ENCODE data around the gene IL18BP.
A peak's percentile ranks its signal among the peaks of the same experiment; 100 is the strongest.

IL18BP gene

GRCh38 chr11:72041364-72042063 lies 42.8 kb downstream of the IL18BP start (continued):
- TF ChIP-seq REST (tag by site-specific recombination; IDR thresholded peaks at IDR 0.05) (0 out of 2 replicates have a peak, but pooled peaks have one; percentile 8), BCL6B (tag by site-specific recombination; IDR thresholded peaks at IDR 0.05) (no peak), PATZ1 (tag by site-specific recombination; IDR thresholded peaks at IDR 0.05) (peak; percentile 69), HIC1 (tag by site-specific recombination; IDR thresholded peaks at IDR 0.05) (peak; percentile 66), SP2 (tag by site-specific recombination; IDR thresholded peaks at IDR 0.05) (peak; percentile 15; the same call in 1 of the 2 replicates), ZNF558 (tag by site-specific recombination; IDR thresholded peaks at IDR 0.05) (peak; percentile 45; the same call in 1 of the 2 replicates), SP3 (tag by site-specific recombination; IDR thresholded peaks at IDR 0.05) (0 out of 2 replicates have a peak, but pooled peaks have one; percentile 42), KLF8 (tag by site-specific recombination; IDR thresholded peaks at IDR 0.05) (0 out of 2 replicates have a peak, but pooled peaks have one; percentile 13), FEZF1 (tag by site-specific recombination; IDR thresholded peaks at IDR 0.05) (peak; percentile 54; the same call in 1 of the 2 replicates), ZNF501 (tag by site-specific recombination; IDR thresholded peaks at IDR 0.05) (0 out of 2 replicates have a peak, but pooled peaks have one; percentile 39), ZNF600 (tag by site-specific recombination; IDR thresholded peaks at IDR 0.05) (peak; percentile 96), ZNF423 (tag by site-specific recombination; IDR thresholded peaks at IDR 0.05) (0 out of 2 replicates have a peak, but pooled peaks have one; percentile 37), ZNF639 (tag by site-specific recombination; IDR thresholded peaks at IDR 0.05) (no peak)
- TF ChIP-seq, protein P1, sequence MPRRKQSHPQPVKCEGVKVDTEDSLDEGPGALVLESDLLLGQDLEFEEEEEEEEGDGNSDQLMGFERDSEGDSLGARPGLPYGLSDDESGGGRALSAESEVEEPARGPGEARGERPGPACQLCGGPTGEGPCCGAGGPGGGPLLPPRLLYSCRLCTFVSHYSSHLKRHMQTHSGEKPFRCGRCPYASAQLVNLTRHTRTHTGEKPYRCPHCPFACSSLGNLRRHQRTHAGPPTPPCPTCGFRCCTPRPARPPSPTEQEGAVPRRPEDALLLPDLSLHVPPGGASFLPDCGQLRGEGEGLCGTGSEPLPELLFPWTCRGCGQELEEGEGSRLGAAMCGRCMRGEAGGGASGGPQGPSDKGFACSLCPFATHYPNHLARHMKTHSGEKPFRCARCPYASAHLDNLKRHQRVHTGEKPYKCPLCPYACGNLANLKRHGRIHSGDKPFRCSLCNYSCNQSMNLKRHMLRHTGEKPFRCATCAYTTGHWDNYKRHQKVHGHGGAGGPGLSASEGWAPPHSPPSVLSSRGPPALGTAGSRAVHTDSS (tag by site-specific recombination; IDR thresholded peaks at IDR 0.05) = no peak
- TF ChIP-seq, protein P2, sequence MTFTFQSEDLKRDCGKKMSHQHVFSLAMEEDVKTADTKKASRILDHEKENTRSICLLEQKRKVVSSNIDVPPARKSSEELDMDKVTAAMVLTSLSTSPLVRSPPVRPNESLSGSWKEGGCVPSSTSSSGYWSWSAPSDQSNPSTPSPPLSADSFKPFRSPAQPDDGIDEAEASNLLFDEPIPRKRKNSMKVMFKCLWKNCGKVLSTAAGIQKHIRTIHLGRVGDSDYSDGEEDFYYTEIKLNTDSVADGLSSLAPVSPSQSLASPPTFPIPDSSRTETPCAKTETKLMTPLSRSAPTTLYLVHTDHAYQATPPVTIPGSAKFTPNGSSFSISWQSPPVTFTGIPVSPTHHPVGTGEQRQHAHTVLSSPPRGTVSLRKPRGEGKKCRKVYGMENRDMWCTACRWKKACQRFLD (tag by site-specific recombination; IDR thresholded peaks at IDR 0.05) = no peak
- TF ChIP-seq, protein P3, sequence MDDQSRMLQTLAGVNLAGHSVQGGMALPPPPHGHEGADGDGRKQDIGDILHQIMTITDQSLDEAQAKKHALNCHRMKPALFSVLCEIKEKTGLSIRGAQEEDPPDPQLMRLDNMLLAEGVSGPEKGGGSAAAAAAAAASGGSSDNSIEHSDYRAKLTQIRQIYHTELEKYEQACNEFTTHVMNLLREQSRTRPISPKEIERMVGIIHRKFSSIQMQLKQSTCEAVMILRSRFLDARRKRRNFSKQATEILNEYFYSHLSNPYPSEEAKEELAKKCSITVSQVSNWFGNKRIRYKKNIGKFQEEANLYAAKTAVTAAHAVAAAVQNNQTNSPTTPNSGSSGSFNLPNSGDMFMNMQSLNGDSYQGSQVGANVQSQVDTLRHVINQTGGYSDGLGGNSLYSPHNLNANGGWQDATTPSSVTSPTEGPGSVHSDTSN (CRISPR knock-in tag; IDR thresholded peaks at IDR 0.05) = 0 out of 2 replicates have a peak, but pooled peaks have one; percentile 37
